BJ (cell line): ENCODE results near the gene WDR82. TPM values are rescaled to one million over a fixed set of nuclear protein-coding genes. Genes with fewer than 3 reads are reported as not detected.

ENCODE experiments used
- CTCF ChIA-PET: fragments of 350-600 bp; formaldehyde crosslinking; extraction: SDS; loops from one replicate; lab custom pipeline; 2021; ENCODE audit warnings: antibody characterized with exemption, inconsistent platforms; lab: Yijun Ruan, JAX
- POLR2A ChIA-PET: fragments of 300-600 bp; sonication (Branson Sonifier 250); formaldehyde crosslinking; extraction: SDS; loops from one replicate; lab custom pipeline; 2021; ENCODE audit warnings: antibody characterized with exemption; lab: Charles Lee
- DNase-seq: peaks from one replicate; pipeline ENCODE4 v3.0.0-alpha.2; 2011; ENCODE audit warnings: low read depth
- H3K27me3 ChIP-seq: 2 replicates; pipeline ENCODE4 v1.6.0; 2011; ENCODE audit warnings: low read length; ENCODE audit not compliant: control insufficient read depth, insufficient read depth
- H3K36me3 ChIP-seq: 2 replicates; pipeline ENCODE4 v1.5.1; 2011; ENCODE audit warnings: low read length; ENCODE audit not compliant: control insufficient read depth, insufficient read depth
- H3K4me3 ChIP-seq: 2 replicates; pipeline ENCODE4 v1.5.1; 2011; ENCODE audit warnings: low read depth, mild to moderate bottlenecking, control low read depth, low read length
- polyA plus RNA-seq: library from polyadenylated mRNA; depleted of rRNA; stranded (reverse); fragments of >200 nt; gene quantifications from 2 replicates; pipeline ENCODE4 v1.2.3, GENCODE V29; 2011
- TF ChIP-seq, protein P1 (sequence below): IDR thresholded peaks from 2 replicates; pipeline ENCODE4 v1.5.1; 2011; ENCODE audit warnings: low read depth, mild to moderate bottlenecking, control low read depth, inconsistent platforms, low read length, moderate library complexity; ENCODE audit not compliant: insufficient read depth

Gene WDR82
- polyA plus RNA-seq, 1 experiment: 42.3 TPM

DNA sequence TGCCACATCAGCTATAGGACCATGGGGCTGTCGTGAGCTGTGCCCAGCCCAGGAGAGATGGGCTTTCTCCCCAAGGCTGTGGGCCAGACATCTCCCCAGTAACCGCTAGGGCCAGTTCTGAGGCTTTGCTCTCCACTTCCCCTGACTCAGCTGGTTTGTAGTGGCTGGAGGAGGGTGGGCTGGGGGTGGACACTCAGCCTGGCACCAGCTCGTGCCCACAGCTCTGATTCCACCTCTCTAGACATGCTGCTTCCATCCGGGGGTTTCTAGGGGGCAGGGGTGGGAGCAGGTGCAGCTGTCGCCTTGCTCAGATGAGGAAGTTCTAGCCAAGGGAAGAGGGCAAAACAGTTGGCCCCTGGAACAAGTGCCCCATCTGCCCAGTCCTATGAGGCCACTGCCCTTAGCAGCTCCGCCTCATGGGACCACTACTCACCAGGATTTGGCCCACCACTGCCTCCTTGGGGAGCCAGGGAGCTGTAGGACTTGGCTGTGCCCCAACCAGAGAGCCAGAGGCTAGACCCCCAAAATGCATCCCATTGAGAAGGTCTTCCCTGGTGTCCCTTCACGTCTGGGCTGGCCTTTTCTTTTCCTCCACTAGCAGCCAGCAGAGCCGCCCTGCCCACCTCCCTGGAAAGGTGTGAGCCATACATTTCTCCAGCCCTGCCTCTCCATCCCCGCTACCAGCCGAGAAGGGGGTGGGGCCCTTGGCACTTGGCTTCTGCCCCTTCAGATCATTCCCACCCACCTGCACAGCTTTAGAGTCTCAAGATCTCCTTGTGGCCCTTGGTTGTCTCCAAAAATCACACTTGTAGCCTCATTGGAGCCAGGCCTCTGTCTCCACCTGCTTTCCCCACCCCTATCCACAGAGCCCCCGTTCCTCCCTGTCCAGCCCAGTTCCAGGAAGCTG is 19.0 kb upstream of the WDR82 start:
- Histone ChIP-seq H3K27me3 (no peaks in the 10 kb centered on the region), H3K36me3 (peaks cover 6% of the 10 kb centered on the region; the same call in 1 of the 2 replicates), H3K4me3 (no peak overlapping the region)
- CTCF ChIA-PET: interaction anchor here (0.8 to 4.1 kb wide), 3 partner anchors 9 to 42 kb away, joined by 3 to 23 read pairs (median 11); partner anchors contain the start of gene GLYCTK
- DNase-seq: no peak
- POLR2A ChIA-PET: no interaction called here
- TF ChIP-seq, protein P1, sequence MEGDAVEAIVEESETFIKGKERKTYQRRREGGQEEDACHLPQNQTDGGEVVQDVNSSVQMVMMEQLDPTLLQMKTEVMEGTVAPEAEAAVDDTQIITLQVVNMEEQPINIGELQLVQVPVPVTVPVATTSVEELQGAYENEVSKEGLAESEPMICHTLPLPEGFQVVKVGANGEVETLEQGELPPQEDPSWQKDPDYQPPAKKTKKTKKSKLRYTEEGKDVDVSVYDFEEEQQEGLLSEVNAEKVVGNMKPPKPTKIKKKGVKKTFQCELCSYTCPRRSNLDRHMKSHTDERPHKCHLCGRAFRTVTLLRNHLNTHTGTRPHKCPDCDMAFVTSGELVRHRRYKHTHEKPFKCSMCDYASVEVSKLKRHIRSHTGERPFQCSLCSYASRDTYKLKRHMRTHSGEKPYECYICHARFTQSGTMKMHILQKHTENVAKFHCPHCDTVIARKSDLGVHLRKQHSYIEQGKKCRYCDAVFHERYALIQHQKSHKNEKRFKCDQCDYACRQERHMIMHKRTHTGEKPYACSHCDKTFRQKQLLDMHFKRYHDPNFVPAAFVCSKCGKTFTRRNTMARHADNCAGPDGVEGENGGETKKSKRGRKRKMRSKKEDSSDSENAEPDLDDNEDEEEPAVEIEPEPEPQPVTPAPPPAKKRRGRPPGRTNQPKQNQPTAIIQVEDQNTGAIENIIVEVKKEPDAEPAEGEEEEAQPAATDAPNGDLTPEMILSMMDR: no peak

DNA sequence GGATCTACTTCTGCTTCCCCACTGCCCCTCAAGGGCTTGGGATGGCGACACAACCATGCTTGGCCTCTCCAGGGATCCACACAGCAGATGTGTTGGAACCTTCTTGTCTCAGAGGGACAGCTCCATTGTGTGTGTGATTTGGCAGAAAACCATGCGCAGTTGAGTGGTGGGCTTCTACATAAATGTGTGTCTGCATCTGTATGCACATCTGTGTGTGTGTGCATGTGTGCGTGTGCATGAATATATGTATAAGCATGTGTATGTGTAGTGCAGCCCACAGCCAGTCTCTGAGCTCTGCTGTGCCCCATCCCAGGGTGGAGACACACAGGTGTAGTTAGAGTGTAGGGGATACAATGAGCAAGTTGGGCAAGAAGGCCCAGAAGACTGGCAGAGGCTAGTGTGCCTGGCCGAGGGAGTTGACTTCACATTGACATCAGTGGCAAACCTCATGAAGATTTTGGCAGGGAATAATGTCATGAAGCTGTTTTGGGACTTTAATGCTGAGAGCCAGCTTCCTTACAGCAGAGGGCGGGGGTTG is 17.3 kb upstream of the WDR82 start:
- no peak for DNase-seq
- POLR2A ChIA-PET: interaction anchor here (1.0 kb wide), 1 partner anchor 9 kb away, joined by 3 read pairs; no protein-coding TSS in a partner anchor
- H3K36me3 ChIP-seq: peaks cover 18% of the 10 kb centered on the region
- no peaks in the 10 kb centered on the region for H3K27me3 ChIP-seq
- TF ChIP-seq, protein P1: no peak
- CTCF ChIA-PET: interaction anchor here (1.5 to 7.3 kb wide), 2 partner anchors 8 to 43 kb away, joined by 8 to 65 read pairs; partner anchors contain the start of gene GLYCTK
- H3K4me3 ChIP-seq: no peak overlapping the region

DNA sequence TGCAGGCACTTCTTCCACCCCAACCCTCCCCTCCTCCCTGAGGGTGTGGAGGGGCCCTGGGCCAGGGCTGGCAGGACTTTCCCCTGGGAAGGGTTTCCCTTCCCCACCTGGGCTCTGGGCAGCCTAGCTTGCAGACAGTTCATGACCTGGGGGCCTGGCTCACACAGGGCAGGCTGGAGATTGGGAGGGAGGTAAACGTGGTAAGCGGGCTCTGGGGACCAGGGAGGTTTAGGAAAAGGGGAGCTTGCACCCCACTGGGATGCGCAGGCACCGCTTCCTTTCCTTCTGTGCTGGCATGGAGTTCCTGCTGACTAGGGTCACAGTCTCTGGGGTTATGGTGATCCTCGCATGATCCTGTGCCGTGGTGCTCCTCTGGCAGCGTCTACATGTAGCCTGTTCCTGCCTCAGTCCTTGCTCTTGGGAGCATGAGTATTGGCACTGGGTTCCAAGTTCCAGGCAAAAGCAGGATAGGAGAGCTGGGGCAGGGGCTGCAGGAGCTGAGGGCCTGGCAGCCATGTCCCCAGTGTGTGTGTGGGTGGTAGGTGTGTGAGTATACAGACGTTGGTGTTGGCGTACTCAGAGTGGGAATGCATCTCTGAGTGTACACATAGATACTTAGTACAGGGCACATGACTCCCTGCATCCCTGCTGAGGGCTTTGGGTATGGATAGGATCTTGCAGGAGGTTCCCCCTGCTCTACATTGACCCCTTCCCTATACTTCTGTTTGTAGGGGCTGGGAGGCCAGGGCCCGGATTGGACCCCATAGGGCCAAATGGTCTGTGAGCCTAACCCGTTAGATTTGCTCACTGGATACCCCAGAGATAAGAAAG is 16.1 kb upstream of the WDR82 start:
- Histone ChIP-seq H3K4me3 (no peak overlapping the region), H3K36me3 (peaks cover 18% of the 10 kb centered on the region), H3K27me3 (no peaks in the 10 kb centered on the region)
- TF ChIP-seq, protein P1: no peak
- ChIA-PET POLR2A (interaction anchor here (0.6 kb wide), 1 partner anchor 111 kb away, joined by 3 read pairs; no protein-coding TSS in a partner anchor), CTCF (interaction anchor here (7.3 kb wide), 1 partner anchor 44 kb away, joined by 65 read pairs; no protein-coding TSS in a partner anchor)
- DNase-seq: no peak

DNA sequence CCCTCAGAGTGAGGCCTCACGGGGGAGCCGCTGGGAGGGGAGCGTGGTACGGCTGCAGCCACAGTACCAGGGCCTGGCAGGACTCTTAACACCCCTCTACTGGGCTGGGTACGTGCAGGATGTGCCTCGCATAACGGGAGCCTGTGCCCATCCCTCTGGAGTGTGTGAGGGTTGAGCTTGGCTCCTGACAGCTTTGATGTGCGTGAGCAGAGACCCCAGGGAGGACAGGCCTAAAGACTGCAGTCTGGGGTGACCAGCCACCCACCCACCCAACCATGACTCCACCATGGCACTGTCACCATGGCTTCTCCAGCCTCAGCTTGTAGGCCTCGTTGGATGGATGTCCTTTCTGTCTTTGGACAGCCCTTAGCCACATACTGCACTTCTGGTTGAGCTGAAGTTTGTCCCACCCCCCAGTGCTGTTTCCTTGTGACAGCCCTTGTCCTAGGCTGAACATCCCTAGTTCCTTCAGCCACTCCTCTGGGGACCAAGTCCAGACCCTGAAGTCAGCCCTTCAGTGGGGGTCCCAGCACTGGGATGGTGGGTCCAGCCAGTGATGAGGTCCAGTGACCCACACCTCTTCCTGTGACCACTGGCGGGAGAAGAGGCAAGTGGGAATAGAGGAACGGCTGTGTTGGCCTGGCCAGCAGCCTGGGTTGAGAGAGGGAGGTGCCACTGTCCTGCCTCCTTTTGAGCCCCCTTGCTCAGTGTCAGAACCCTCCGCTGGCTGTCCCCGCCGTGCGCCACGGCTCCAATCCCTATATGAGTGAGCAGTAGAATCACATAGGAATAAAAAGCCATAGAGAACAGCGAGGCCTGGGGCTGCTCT is 15.3 kb upstream of the WDR82 start:
- TF ChIP-seq, protein P1: no peak
- DNase-seq: no peak
- CTCF ChIA-PET: interaction anchor here (1.2 to 7.3 kb wide), 2 partner anchors 21 to 45 kb away, joined by 3 to 65 read pairs; no protein-coding TSS in a partner anchor

More for the DNA sequence above, 15.3 kb upstream of the WDR82 start:
- Histone ChIP-seq H3K4me3 (no peak overlapping the region), H3K36me3 (peaks cover 18% of the 10 kb centered on the region), H3K27me3 (no peaks in the 10 kb centered on the region)
- POLR2A ChIA-PET: no interaction called here
